DMS53 treated with DMSO at 0.1 percent for 48 hours (cell line): ENCODE results near the gene LOX.
"Not testable (repeated sequence)": the region's sequence is repeated elsewhere in the genome, so short reads cannot be mapped to it uniquely, and the experiment has no call there.

Experiments used
- DNase-seq: peaks from one replicate; lab custom pipeline; 2025; ENCODE audit not compliant: unreplicated experiment; lab: John Stamatoyannopoulos, UW

The LOX gene

DNA sequence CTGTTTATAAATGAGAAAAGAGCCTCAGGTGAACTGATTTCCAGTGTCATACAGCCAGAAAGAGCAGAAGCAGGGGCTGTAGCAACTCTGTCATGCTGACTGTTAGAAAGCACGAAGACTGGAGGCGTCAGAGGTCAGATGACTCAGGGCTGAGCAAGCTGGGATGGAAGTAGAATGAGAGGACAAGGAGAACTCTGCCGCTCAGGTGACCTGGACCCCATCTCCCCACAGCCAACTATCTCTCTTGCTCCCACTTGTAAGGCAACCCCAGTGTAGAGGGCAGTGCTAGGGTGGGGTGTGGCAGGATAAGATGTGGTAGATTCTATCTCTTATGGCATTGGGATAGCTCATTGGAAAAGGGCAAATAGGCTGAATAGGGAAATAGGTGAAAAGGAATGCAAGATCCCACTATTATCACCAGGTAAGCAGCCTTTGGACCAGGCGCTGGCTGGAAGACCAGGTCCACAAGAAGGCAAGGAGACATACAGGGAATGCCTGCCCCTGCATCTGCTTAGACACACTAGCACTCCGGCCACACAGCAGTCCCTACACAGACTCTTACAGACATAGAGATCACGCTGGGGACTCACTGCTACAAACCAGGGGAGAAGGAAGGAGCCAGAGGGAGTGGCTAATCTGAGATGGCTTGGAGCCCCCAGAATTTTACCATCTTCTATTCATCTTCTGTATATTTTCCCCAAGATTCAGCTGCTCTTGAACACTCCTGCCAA lies 21.2 kb upstream of the LOX start:
- DNase-seq = no peak

DNA sequence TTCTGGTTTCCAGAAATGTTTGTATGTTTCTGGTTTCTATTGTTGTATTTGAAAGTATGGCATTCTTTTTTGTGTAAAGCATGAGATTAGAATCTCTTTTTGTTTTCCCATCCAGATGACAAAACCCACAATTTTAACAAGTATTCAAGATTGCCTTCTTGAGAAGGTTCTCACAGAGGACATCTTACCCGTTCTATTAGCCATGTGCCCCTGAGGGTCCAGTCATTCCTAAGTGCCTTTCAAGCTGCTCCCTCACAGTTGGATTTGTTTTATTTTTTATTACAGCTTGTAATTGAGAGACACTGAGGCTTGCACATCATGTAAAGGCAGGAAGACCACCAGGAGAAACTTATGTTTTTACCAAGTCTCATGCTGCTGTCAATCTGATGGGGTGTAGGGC lies 19.3 kb upstream of the LOX start:
- no peak for DNase-seq

DNA sequence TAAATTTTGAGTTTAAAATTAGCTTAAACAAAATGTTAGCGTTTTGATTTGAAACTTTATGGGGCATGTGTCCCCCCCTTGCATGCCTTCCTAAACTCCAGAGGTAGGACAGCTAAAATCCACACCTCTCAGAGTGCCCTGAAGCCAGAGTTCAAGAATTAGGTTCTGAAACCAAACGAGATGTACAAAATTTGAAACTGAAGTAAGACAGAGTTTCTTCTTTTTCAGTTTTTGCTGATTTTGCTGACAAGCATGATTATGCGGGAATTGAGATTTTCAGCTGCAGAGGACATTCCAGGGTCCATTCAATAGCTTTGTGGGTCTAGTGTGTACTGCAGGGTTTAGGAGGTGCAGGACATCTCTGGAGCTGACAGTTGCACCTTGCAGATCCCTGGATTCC lies 17.1 kb upstream of the LOX start:
- DNase-seq = no peak

DNA sequence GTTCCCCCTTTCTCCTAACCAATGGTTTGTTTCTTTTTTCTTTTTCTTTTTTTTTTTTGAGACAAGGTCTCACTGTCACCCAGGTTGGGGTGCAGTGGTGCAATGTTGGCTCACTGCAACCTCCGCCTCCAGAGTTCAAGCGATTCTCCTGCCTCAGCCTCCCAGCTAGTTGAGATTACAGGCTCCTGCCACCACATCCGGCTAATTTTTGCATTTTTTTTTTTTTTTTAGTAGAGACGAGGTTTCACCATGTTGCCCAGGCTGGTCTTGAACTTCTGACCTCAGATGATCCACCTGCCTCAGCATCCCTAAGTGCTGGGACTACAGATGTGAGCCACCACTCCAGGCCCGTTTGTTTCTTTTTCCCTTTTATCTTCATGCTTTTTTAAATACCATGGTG lies 16.2 kb upstream of the LOX start:
- DNase-seq = not testable (repeated sequence)

DNA sequence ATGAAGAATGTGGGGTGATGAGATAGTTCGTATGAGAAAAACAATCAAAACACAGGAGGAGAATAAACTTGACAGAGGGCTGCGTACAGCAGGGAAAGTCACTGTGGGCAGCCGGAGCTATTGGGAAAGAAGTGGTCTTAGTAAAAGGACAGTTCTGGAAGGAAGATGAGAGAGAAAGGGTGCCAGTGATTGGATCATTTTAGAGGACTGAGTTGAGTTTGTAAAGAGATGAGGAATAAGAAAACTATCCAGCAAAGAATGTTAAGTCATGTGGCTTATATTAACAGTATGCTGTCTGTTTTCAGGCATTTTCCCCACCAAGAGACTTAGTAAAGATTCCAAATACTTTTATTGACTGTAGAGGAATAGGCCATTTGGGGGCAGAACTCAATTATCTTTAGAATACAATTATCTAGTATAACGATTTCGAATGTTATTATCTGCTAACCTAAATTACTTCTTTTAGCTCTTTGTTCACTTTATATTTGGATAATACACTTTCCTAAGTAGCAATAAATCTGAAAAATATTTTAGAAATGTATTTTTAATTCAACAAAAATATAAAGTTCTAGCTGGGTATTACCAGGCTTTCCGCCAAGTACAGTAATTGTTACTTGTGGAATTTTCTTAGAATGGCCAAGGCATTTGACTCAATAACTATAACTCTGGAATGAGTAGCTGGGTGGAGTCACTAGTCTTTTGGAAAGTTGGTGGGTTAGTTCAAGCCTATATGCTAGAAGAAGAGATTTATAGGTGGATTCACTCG lies 15.5 kb upstream of the LOX start:
- no peak for DNase-seq

DNA sequence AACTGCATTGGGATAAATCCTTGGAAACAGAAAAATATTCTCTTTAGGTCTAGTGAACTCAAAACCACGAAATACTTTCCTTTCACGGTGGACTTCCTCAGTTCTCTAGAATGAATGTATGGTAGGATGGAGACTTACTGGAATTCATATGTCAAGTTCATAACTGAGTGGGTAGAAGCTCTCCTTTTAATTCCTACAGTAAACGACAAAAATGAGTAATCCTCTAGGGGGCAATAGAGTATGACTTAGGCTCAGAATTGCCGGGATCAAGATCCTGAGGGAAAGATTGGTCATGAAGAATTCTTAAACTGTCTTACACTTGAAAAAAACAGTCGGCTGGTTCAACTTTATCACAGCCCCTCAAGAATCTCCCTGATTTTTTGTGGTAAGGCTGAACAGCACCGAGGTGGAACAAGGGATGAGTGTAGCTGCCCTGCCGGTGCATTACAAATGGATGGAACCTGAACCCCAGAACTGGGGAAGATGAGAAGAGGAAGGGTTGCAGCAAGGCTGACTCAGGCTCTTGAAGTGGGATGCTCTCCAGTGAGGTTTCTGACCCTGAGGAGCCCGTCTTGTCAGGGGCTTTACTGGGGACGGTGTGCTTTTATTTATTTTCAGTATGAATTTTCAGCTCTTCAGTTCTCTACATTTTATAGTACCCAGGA lies 14.0 kb upstream of the LOX start:
- peak; percentile 14 for DNase-seq

DNA sequence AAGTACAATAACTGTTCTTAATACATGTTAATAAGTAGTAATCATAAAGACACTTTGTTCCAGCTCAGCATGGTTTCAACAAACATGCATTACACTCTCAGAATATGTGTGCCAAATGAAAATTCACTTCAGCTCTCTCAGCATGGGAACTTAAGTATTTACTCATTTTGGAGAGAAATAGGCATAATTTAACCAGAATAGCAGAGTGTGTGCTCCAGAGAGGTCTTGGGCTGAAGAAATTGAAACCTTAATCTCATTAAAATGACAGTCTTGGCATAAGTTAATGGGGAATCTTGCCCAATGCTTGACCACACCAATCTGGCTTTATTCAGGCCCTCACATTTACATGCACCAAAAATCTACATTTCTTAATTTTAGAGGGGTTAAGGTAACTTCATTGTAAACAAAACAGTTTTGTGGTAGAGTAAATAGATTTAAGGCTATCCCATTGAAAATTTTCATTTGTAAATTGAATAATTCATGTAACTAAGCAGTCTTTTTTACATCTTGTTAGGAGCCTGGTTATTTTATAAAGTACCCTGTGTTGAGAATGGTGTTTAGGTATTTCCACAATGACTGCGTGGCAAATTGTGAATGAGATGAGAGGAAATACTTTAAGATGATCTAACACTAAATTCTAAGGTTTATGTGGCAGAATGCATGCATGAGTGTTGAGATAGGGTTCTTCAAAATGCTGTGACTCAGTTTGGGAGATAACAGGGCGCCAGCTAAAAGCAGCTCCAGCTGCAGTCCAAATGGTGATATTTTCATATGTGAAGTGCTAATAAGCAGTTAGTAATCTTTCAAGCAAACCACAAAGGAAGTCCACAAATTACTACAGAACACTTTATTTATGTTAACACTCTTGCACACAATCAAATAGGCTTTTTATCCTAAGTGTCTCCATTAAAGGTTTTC lies 11.3 kb upstream of the LOX start:
- DNase-seq = no peak

DNA sequence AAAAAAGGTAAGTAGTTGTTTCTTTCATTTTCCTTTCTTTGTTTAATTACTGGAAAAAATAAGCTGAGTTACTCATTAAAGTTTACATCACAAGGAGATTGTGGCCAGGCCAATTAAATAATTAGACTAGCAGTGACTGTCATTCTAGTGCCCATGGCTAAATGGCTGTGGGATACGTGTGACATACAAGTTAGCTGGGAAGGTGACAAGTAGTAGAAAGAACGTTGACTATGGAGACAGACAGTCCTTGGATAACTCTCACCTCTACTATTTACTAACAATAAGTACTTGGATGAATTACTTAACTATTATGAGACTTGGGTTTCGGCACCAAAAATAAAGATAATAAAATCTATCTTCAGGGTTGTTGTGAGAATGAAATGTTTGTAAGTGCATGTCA lies 7.0 kb upstream of the LOX start:
- DNase-seq = no peak

DNA sequence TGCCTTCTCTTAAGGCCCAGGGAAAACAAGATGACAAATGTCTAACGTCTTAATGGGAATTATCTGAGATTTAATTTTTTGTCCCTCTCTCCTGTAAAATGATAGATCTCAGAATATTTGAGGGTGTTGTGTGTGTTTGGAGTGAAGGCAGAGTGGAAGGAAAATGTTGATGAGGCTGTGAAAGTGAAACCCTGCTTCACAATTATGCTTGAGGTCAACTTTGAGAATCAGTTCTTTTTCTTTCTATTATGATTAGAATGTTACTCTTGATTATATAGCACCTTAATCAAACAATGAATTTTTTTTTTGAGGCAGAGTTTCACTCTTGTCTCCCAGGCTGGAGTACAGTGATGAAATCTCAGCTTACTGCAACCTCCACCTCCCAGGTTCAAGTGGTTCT lies 5.5 kb upstream of the LOX start:
- no peak for DNase-seq

DNA sequence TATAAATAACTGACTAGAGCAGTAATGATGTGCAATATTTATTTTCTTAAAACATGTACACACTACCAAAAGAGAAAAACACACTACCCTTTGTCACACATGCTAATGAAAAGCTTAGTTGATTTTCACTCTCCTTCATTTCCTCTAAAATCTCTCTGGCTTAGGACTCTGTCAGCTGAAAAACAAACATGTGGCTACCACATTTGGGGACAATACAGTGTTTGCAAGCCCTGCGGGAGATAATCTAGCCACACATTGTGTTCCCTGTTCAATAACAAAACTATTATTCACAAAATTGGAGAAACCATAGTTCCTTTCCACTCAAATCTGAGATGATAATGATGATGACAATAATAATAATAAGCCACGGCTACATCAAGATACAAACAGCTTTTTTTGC lies 3.5 kb upstream of the LOX start:
- no peak for DNase-seq

DNA sequence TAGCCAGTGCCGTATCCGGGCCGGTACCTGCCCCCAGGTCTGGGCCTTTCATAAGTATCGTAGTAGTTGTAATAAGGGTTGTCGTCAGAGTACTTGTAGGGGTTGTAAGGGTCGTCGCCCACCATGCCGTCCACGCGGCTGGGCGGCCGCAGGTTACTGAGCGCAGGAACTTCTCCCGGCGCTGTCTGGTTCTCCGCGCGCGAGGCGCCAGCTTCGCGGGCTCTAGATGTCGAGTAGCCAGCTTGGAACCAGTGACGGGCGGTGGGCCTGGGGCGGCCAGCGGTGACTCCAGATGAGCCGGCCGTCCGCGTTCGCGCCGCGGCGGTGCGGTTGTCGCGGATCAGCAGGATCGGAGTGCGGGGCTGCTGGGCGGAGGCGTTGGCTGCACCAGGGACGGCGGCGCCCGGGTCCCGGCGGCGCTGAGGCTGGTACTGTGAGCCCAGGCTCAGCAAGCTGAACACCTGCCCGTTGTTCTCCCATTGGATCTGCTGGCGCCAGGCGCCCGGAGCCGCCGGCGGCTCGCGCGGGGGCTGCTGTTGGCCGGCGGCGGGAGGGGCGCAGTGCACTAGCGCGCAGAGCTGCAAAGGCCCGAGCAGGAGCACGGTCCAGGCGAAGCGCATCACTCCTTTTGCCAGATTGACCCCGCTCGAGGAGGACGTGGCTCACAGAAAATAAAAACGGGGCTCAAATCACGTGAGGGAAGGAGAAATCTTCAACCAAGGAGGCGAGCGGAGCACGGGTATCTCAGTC lies 518 bp downstream of the LOX start:
- DNase-seq = peak; percentile 23

DNA sequence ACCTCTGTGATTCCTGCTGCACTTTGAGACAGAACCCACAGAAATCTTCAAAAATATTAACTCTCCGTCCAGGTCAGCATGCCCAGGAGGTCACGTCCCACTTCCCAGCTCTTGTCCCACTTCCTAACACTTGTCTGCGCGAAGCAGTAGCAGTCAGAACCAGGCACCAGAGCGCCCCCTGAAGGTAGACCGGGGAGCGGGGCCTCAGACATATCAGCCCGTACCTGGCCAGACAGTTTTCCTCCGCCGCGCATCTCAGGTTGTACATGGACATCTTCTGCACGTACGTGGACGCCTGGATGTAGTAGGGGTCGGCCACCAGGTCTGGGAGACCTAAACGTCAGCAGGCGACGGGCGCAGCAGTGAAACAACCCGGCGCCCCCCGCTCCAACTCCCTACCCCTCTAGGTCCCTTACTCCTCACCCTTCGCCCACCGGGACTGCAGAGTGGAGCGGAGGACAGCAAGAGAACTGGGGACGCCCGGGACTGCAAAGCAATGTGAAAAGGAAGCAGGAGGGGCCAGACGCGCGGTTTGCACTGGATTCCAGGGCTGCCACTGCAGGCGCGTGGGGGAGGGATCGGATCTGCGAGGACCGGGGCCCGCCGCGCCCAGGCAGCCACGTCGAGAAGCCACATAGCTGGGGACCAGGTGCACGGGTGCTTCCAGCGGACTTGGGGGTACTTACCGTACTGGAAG lies 1.2 kb downstream of the LOX start:
- peak; percentile 87 for DNase-seq

DNA sequence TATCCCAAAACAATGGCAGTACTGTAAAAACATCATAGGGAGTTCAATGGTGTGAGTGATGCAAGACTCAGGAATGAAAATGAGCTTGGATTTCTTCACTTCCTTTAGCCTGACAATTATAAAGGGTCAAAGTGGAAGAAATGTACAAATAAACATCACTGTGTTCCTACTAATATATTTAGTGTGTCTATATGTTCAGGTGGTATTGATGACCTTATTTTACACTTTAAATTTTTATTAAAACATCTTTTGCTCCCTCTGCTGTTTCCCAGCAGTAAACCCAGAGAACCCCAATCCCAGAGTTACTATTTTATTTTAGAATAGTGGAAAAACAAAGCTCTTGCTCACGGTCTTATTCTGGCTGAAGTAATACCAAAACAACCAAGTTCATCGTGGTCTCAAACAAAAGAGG lies 2.0 kb downstream of the LOX start:
- no peak for DNase-seq

DNA sequence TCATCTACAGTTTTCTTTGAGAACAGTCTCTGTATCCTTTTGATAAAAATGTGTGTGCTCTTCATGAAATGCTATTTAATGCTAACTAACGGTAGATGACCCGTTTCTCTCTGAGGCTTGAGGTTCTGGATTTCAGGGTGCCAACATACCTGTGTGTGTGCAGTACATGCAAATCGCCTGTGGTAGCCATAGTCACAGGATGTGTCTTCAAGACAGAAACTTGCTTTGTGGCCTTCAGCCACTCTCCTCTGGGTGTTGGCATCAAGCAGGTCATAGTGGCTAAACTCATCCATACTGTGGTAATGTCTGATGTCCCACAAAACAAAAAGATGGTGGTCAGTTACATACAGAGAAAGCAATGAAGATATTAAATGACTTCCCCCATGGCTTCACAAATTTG lies 4.2 kb downstream of the LOX start:
- no peak for DNase-seq

DNA sequence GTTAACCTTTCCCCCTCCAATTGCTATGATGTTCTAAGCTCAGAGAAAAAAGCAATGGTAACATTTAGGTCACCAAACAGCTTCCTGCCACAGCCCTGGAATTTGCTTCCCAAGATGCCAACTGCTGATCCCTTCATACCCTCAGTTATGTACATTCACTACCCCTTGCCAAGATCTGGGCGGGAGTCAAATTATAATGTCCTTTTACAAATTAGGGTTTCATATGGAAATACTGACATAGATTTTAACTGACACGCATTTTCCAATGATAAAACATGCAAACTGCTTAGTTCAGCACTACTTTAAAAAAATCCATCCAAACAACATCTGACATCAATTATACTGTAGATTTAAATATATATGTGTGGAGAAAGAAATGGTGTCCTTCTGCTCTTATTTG lies 5.0 kb downstream of the LOX start:
- no peak for DNase-seq

DNA sequence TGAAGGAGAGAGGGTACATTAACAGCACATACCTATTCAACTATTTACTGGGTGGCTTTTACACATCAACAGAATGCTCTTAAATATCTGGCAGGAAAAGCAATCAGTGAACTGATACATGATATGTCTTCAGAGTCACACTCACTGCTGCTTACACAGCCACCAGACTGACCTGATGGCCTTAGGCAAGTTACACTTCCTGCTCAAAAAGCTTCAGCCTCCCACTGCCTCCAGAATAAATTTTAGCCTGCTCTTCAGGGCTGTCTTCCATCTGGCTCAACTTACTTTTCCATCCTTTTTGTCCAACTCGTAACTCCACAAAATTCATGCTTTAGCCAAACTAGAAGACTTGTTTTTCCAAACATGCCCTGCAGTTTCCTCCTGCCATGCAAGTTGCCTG lies 10.7 kb downstream of the LOX start:
- no peak for DNase-seq

DNA sequence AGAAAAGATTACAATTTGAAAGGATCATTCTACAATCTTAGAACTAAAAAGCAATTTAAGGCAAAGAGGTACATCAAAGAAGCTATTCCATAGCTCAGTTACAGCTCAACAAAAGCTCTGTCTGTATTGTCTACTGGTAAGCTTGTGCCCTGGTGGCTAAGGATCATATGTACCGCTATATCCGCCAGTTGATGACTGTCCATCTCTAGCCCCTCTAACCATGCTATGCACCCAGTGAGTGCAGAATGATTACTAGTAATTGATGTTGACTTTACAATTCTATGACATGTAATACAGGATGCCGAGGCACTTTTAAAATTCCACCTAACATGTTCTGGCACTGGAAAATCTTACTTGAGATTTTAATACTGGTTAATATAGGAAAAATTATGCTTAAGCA lies 13.1 kb downstream of the LOX start:
- no peak for DNase-seq

DNA sequence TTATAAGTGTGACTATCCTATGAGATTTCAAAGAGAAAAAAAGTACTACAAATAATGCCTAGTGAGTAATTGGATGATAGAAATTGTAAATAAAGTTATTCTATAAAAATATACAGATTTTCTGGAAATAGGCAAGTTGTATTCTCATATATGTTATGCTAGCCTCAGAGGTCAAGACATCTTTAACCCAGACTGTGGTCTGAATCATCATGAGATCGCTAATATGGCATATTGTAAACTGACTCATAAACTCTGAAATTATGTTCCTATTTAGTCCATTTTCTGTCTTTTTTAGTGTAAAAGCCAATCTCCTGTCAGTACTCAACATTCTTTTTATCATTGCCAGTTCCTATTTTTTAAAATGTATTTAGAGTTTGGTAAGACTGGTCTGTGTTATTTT lies 14.2 kb downstream of the LOX start:
- no peak for DNase-seq

DNA sequence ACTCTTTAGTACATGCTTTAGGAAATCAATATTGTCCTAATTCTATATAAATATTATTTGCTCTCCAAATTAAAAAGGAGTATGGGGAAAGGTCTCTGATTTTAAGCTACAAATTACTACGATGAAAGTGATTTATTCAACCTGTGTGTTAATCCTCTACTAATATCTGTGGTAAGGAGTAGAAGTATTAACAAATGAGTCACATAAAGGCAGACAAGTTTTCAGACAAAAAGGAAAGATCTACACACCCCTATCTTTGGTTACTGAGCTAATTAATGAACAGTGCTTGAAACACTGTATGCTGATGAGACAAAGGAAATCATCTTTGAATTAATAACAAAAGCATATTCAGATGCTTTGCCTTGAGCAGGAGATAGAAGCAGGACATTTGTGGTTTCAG lies 15.9 kb downstream of the LOX start:
- DNase-seq = no peak

DNA sequence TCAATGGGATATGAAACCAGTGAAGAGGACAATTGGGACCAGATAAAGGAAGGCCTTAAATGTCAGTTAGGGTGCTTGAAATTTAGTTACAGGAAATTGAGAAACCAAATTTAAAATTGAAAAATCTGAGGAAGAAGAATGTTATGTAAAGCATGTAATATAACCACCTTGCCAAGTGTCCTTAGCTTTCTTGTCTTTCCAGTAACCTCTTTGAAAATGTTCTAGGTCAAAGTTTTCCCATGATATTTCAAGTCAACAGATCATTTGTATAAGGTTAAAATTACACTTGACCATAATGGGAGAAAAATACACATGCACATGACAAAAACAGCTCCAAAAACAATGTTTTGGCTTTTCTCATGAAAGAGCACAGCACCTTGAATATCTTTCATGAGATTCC lies 21.1 kb downstream of the LOX start:
- DNase-seq = no peak
